Prostate gland (tissue), 2 donors: ENCODE data around the gene GLTPD2. TPM values are rescaled to one million over a fixed set of nuclear protein-coding genes. Genes with fewer than 3 reads are reported as not detected.
A peak's percentile ranks its signal among the peaks of the same experiment; 100 is the strongest.

ENCODE experiments used
- DNase-seq: peaks from one replicate; pipeline ENCODE4 v3.0.0-alpha.2; 2019; ENCODE audit warnings: low spot score
- H3K27ac ChIP-seq, 2 donors: fragments of 200-600 bp; sonication (generic); 2 replicates each; pipeline ENCODE4 v1.5.1; 2017 to 2019
- H3K27me3 ChIP-seq: fragments of 200-600 bp; sonication (generic); replicated peaks from 2 replicates; pipeline ENCODE4 v1.5.1; 2019; ENCODE audit not compliant: insufficient read depth
- H3K36me3 ChIP-seq, 2 donors: fragments of 200-600 bp; sonication (generic); 1 replicate in 1 of 2; 2 replicates in 1 of 2; pipeline versions ENCODE4 v1.5.1 to v1.8.1; 2017 to 2019
- H3K4me1 ChIP-seq: fragments of 200-600 bp; sonication (generic); replicated peaks from 2 replicates; pipeline ENCODE4 v1.5.1; 2019
- H3K4me3 ChIP-seq, 2 donors: fragments of 200-600 bp; sonication (generic); 2 replicates each; pipeline ENCODE4 v1.5.1; 2017 to 2019
- H3K9me3 ChIP-seq: fragments of 200-600 bp; sonication (generic); 2 replicates; pipeline ENCODE4 v1.5.1; 2017
- CTCF ChIP-seq, 4 experiments: fragments of 200-600 bp in 2 of 4; fragments of 450-650 bp in 2 of 4; sonication (generic) in 2 of 4; IDR thresholded peaks; 1 replicate in 3 of 4; 2 replicates in 1 of 4; pipeline ENCODE4 v1.5.1; 2016 to 2019; ENCODE audit warnings: antibody characterized with exemption in 4 of 4, mild to moderate bottlenecking in 2 of 4, moderate library complexity in 2 of 4
- POLR2A ChIP-seq: fragments of 450-650 bp; IDR thresholded peaks from one replicate; pipeline ENCODE4 v1.6.1; 2016; ENCODE audit warnings: antibody characterized with exemption, mild to moderate bottlenecking
- POLR2AphosphoS5 ChIP-seq: sonication (generic); formaldehyde crosslinking; IDR thresholded peaks from one replicate; pipeline ENCODE4 v1.6.1; 2017; ENCODE audit warnings: antibody characterized with exemption
- WGBS: methylation state at CpG from one replicate; pipeline ENCODE4 v1.1.5; 2018; 5-methylcytosine and 5-hydroxymethylcytosine counted together
- intact Hi-C: fragments of 100-400 bp; cut with DNase I; formaldehyde crosslinking; loops from one replicate; pipeline ENCODE4 v1.14.2; 2022
- total RNA-seq, 2 donors: library from RNA; depleted of rRNA; stranded (reverse); fragments of >200 nt; gene quantifications; one replicate each; pipeline ENCODE4 v1.1.0, GENCODE V29; 2016

Gene GLTPD2
- total RNA-seq, 2 donors from 2014 or later = not detected

GRCh38 chr17:4833941-4834680 lies 45.3 kb downstream of the GLTPD2 start:
- intact Hi-C loops = no loop called here
- no peak for DNase-seq

GRCh38 chr17:4834681-4835020 lies 45.9 kb downstream of the GLTPD2 start:
- intact Hi-C loops = no loop called here
- Histone ChIP-seq H3K27me3 (no peaks in the 10 kb centered on the region), H3K4me1 (no peaks in the 10 kb centered on the region), H3K9me3 (no peaks in the 10 kb centered on the region), H3K4me3 (peak overlapping the region in 1 of 2 donors; percentile 82), H3K27ac (peak overlapping the region; percentile 83 to 90), H3K36me3 (no peaks in the 10 kb centered on the region)
- TF ChIP-seq POLR2A = no peak
- no peak for TF ChIP-seq CTCF (IDR thresholded peaks at IDR 0.05)
- no peak for TF ChIP-seq POLR2AphosphoS5
- no peak for DNase-seq
- 49% methylated on average over 4 of the region's 4 CpGs for WGBS

More at GRCh38 chr17:4833941-4834680, 45.3 kb downstream of the GLTPD2 start:
- peak overlapping the region; percentile 83 to 90 for H3K27ac ChIP-seq
- H3K36me3 ChIP-seq = no peaks in the 10 kb centered on the region
- peak overlapping the region; percentile 82 to 95 for H3K4me3 ChIP-seq
- no peaks in the 10 kb centered on the region for H3K4me1 ChIP-seq
- no peaks in the 10 kb centered on the region for H3K27me3 ChIP-seq
- no peaks in the 10 kb centered on the region for H3K9me3 ChIP-seq
- WGBS = 1% methylated on average over 15 of the region's 15 CpGs
- TF ChIP-seq POLR2A (no peak), POLR2AphosphoS5 (no peak), CTCF (IDR thresholded peaks at IDR 0.05) (no peak)

- 79% methylated on average over 4 of the region's 4 CpGs for WGBS
- intact Hi-C loops = no loop called here
- H3K27ac ChIP-seq = no peak overlapping the region
Observed at GRCh38 chr17:4836221-4836620, 47.5 kb downstream of the GLTPD2 start.

GRCh38 chr17:4837471-4838308 lies 48.9 kb downstream of the GLTPD2 start:
- Histone ChIP-seq H3K4me1 (no peaks in the 10 kb centered on the region), H3K27me3 (no peaks in the 10 kb centered on the region), H3K27ac (no peak overlapping the region), H3K36me3 (no peaks in the 10 kb centered on the region), H3K4me3 (no peak overlapping the region), H3K9me3 (no peaks in the 10 kb centered on the region)
- TF ChIP-seq POLR2A = no peak
- TF ChIP-seq POLR2AphosphoS5 = no peak
- no peak for TF ChIP-seq CTCF (IDR thresholded peaks at IDR 0.05)
- DNase-seq = no peak
- WGBS = 59% methylated on average over 13 of the region's 13 CpGs
- intact Hi-C loops = no loop called here

More at GRCh38 chr17:4836221-4836620, 47.5 kb downstream of the GLTPD2 start:
- no peaks in the 10 kb centered on the region for H3K36me3 ChIP-seq
- no peaks in the 10 kb centered on the region for H3K27me3 ChIP-seq
- H3K9me3 ChIP-seq = no peaks in the 10 kb centered on the region
- H3K4me1 ChIP-seq = no peaks in the 10 kb centered on the region
- no peak for TF ChIP-seq CTCF (IDR thresholded peaks at IDR 0.05)
- TF ChIP-seq POLR2AphosphoS5 = no peak
- no peak for TF ChIP-seq POLR2A
- H3K4me3 ChIP-seq = no peak overlapping the region
- DNase-seq = no peak
